Middle frontal gyrus (tissue), 1 donor: ENCODE data around the gene CEP72.

ENCODE experiments used
- DNase-seq: peaks from one replicate; pipeline ENCODE4 v3.0.0-alpha.2; 2015; ENCODE audit warnings: low spot score; ENCODE audit errors: extremely low spot score

Gene CEP72

GRCh38 chr5:638501-639252, 26.5 kb downstream of the CEP72 start:
- no peak for DNase-seq

- no peak for DNase-seq
Observed at GRCh38 chr5:639253-639530, 27.1 kb downstream of the CEP72 start.

GRCh38 chr5:639584-640213, 27.6 kb downstream of the CEP72 start:
- DNase-seq: no peak

- no peak for DNase-seq
Observed at GRCh38 chr5:640461-641330, 28.6 kb downstream of the CEP72 start.

GRCh38 chr5:641331-641765, 29.2 kb downstream of the CEP72 start:
- DNase-seq: no peak

GRCh38 chr5:642481-642880, 30.3 kb downstream of the CEP72 start:
- no peak for DNase-seq

- DNase-seq: no peak
Observed at GRCh38 chr5:643351-643801, 31.2 kb downstream of the CEP72 start.

- DNase-seq: no peak
Observed at GRCh38 chr5:643811-644271, 31.7 kb downstream of the CEP72 start.

- DNase-seq: no peak
Observed at GRCh38 chr5:644509-644908, 32.4 kb downstream of the CEP72 start.

GRCh38 chr5:644971-645370, 32.8 kb downstream of the CEP72 start:
- no peak for DNase-seq

- DNase-seq: no peak
Observed at GRCh38 chr5:645421-645820, 33.3 kb downstream of the CEP72 start.

GRCh38 chr5:646396-647201, 34.5 kb downstream of the CEP72 start:
- no peak for DNase-seq

GRCh38 chr5:647311-647710, 35.2 kb downstream of the CEP72 start:
- DNase-seq: no peak

GRCh38 chr5:647727-648126, 35.6 kb downstream of the CEP72 start:
- DNase-seq: no peak

GRCh38 chr5:651296-652022, 39.3 kb downstream of the CEP72 start:
- no peak for DNase-seq

GRCh38 chr5:652023-652515, 39.9 kb downstream of the CEP72 start:
- DNase-seq: no peak

- DNase-seq: no peak
Observed at GRCh38 chr5:652773-653350, 40.7 kb downstream of the CEP72 start.

- no peak for DNase-seq
Observed at GRCh38 chr5:654071-654778, 42.1 kb downstream of the CEP72 start.

GRCh38 chr5:655406-655805, 43.3 kb downstream of the CEP72 start:
- no peak for DNase-seq
